Caco-2 (cell line): Measurements from ENCODE around the gene STRN. TPM values are rescaled to one million over a fixed set of nuclear protein-coding genes. Genes with fewer than 3 reads are reported as not detected.

Experiments
- BruUV-seq: library from RNA; stranded (reverse); fragments of 400-500 nt; replicated peaks from 2 replicates; lab custom pipeline; 2021; lab: Mats Ljungman, UMichigan
- CTCF ChIA-PET: fragments of 300-600 bp; sonication (Branson Sonifier 250); formaldehyde crosslinking; loops from one replicate; lab custom pipeline; 2022; ENCODE audit warnings: antibody characterized with exemption; lab: Charles Lee
- POLR2A ChIA-PET: fragments of 300-600 bp; sonication (Branson Sonifier 250); formaldehyde crosslinking; loops from one replicate; lab custom pipeline; 2022; ENCODE audit warnings: antibody characterized with exemption; lab: Charles Lee
- DNase-seq, 2 experiments: peaks; one replicate each; pipeline versions ENCODE4 v3.0.0 to v3.0.0-alpha.2; 2020 to 2022
- H3K27me3 ChIP-seq: replicated peaks from 2 replicates; pipeline ENCODE4 v1.6.0; 2011; ENCODE audit warnings: low read length; ENCODE audit not compliant: control insufficient read depth, insufficient read depth
- H3K36me3 ChIP-seq: 2 replicates; pipeline ENCODE4 v1.5.1; 2011; ENCODE audit warnings: low read length; ENCODE audit not compliant: control insufficient read depth, insufficient read depth
- H3K4me1 ChIP-seq: fragments of 250-450 bp; sonication (Bioruptor Pico); 2 replicates; pipeline ENCODE4 v1.5.1; 2020; ENCODE audit warnings: mild to moderate bottlenecking
- H3K4me3 ChIP-seq: 2 replicates; pipeline ENCODE4 v1.5.1; 2011; ENCODE audit warnings: low read depth, mild to moderate bottlenecking, control low read depth, low read length
- H3K9me3 ChIP-seq: fragments of 250-450 bp; sonication (Bioruptor Pico); 2 replicates; pipeline ENCODE4 v1.5.1; 2020; ENCODE audit warnings: mild to moderate bottlenecking, moderate library complexity
- H3K27ac Mint-ChIP-seq: one replicate; pipeline ENCODE4 v1.8.0; 2022; ENCODE audit warnings: mixed read lengths; ENCODE audit not compliant: unreplicated experiment
- H3K27me3 Mint-ChIP-seq: one replicate; pipeline ENCODE4 v1.8.0; 2022; ENCODE audit warnings: mixed read lengths; ENCODE audit not compliant: insufficient read depth, unreplicated experiment
- H3K36me3 Mint-ChIP-seq: one replicate; pipeline ENCODE4 v1.8.0; 2022; ENCODE audit warnings: mild to moderate bottlenecking, mixed read lengths; ENCODE audit not compliant: insufficient read depth, unreplicated experiment
- H3K4me1 Mint-ChIP-seq: one replicate; pipeline ENCODE4 v1.8.0; 2022; ENCODE audit warnings: low read depth, mixed read lengths; ENCODE audit not compliant: unreplicated experiment
- H3K4me3 Mint-ChIP-seq: one replicate; pipeline ENCODE4 v1.8.0; 2022; ENCODE audit warnings: mild to moderate bottlenecking, moderate library complexity, mixed read lengths; ENCODE audit not compliant: unreplicated experiment
- H3K9me3 Mint-ChIP-seq: one replicate; pipeline ENCODE4 v1.8.0; 2022; ENCODE audit warnings: mixed read lengths; ENCODE audit not compliant: unreplicated experiment
- CTCF ChIP-seq, 2 experiments: fragments of 200-600 bp in 1 of 2; IDR thresholded peaks; 1 replicate in 1 of 2; 2 replicates in 1 of 2; pipeline versions ENCODE4 v1.5.1 to v1.8.0; 2011 to 2022; ENCODE audit warnings: antibody characterized with exemption in 1 of 2, control low read depth in 1 of 2, inconsistent platforms in 1 of 2, low read depth in 1 of 2, low read length in 1 of 2, mild to moderate bottlenecking in 1 of 2, moderate library complexity in 1 of 2; ENCODE audit not compliant: insufficient read depth in 1 of 2, severe bottlenecking in 1 of 2, unreplicated experiment in 1 of 2
- intact Hi-C: fragments of 100-400 bp; cut with micrococcal nuclease; formaldehyde crosslinking; loops from one replicate; pipeline ENCODE4 v1.10.0; 2022; ENCODE audit not compliant: unreplicated experiment
- total RNA-seq: library from RNA; stranded (reverse); gene quantifications from 2 replicates; pipeline ENCODE4 v1.2.3, GENCODE V29; 2022

Gene STRN
- total RNA-seq, 1 experiment from 2014 or later, result 36.8 TPM

DNA sequence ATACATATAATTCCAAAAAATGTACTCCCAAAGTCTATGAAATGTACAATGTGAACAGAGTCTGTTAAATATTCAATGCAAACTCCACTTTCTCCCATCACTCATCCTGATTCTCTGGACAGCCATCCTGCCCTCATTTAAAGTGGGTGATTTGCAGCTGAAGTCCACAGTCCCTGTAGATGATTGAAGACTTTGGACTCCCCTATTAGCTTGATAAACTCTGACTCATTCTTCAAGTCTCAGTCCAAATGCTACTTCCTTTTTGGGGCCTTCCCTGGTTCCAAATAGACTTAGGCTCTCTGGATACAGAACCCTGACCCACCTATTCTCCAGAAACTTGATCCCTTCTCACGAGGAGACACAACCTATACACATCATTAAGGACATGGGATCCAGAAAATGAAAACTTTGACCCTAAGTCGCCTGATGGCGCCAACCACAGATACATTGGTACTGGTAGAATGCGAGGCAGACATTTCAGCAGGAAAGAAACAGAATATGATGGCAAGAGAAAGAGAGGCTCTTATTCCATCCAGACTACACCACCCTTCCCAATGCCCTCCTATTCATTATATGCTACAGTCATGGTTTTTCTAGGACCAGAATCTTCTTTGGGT is 147.1 kb downstream of the STRN start:
- Mint-ChIP-seq H3K27me3 (no peaks in the 10 kb centered on the region), H3K4me3 (no peak overlapping the region), H3K4me1 (no peaks in the 10 kb centered on the region), H3K36me3 (no peaks in the 10 kb centered on the region), H3K27ac (no peak overlapping the region), H3K9me3 (no peaks in the 10 kb centered on the region)
- BruUV-seq, result no TSS peak
- H3K4me3 ChIP-seq, result no peak overlapping the region
- POLR2A ChIA-PET, result interaction anchor here (0.5 kb wide), 1 partner anchor 15 kb away, joined by 4 read pairs; no protein-coding TSS in a partner anchor
- no peak for DNase-seq
- intact Hi-C loops, result no loop called here
- H3K36me3 ChIP-seq, result no peaks in the 10 kb centered on the region
- H3K9me3 ChIP-seq, result no peaks in the 10 kb centered on the region
- CTCF ChIA-PET, result no interaction called here
- no peaks in the 10 kb centered on the region for H3K27me3 ChIP-seq
- 0 out of 2 replicates have a peak, but pooled peaks cover 3% of the 10 kb centered on the region for H3K4me1 ChIP-seq
- no peak for TF ChIP-seq CTCF (IDR thresholded peaks at IDR 0.05; ENCODE audit: insufficient read depth in 1 of 2, low read depth in 1 of 2, low read length in 1 of 2, severe bottlenecking in 1 of 2, unreplicated experiment in 1 of 2)

GRCh38 chr2:36818542-36818941 is 147.8 kb downstream of the STRN start:
- intact Hi-C loops, result no loop called here
- Histone ChIP-seq H3K9me3 (no peaks in the 10 kb centered on the region), H3K4me3 (no peak overlapping the region), H3K27me3 (no peaks in the 10 kb centered on the region), H3K4me1 (0 out of 2 replicates have a peak, but pooled peaks cover 3% of the 10 kb centered on the region), H3K36me3 (no peaks in the 10 kb centered on the region)
- no peak for DNase-seq
- ChIA-PET CTCF (interaction anchor here (0.6 kb wide), 1 partner anchor 28 kb away, joined by 3 read pairs; no protein-coding TSS in a partner anchor), POLR2A (no interaction called here)
- no peak for TF ChIP-seq CTCF (IDR thresholded peaks at IDR 0.05; ENCODE audit: insufficient read depth in 1 of 2, low read depth in 1 of 2, low read length in 1 of 2, severe bottlenecking in 1 of 2, unreplicated experiment in 1 of 2)
- BruUV-seq, result no TSS peak
- H3K4me1 Mint-ChIP-seq, result no peaks in the 10 kb centered on the region
- H3K27ac Mint-ChIP-seq, result no peak overlapping the region
- no peaks in the 10 kb centered on the region for H3K27me3 Mint-ChIP-seq
- no peaks in the 10 kb centered on the region for H3K36me3 Mint-ChIP-seq
- H3K9me3 Mint-ChIP-seq, result no peaks in the 10 kb centered on the region
- H3K4me3 Mint-ChIP-seq, result no peak overlapping the region

DNA sequence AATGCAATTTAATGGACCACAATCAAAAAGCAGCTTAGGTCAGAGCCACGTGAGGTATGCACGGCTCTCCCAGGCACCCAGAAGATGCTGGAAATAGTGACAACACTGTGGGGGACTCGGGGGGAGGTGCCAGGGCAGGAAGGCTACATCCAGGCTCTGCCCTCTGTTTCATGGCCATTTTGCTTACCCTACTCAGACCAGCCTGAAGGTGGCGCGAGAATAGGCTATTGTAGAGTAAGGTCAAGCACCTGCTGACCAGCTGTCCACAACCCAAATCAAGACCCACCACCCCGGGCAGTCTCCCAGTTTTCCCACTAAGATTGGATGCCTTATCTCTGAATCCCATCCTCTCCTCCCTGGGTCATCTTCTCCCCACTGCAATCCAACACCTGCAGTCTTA is 154.1 kb downstream of the STRN start:
- BruUV-seq, result no TSS peak
- Mint-ChIP-seq H3K27ac (no peak overlapping the region), H3K36me3 (no peaks in the 10 kb centered on the region), H3K27me3 (no peaks in the 10 kb centered on the region), H3K4me3 (no peak overlapping the region), H3K4me1 (no peaks in the 10 kb centered on the region), H3K9me3 (no peaks in the 10 kb centered on the region)
- DNase-seq, result peak in 1 of 2 experiments; percentile 43
- Histone ChIP-seq H3K4me3 (no peak overlapping the region), H3K4me1 (no peaks in the 10 kb centered on the region), H3K36me3 (no peaks in the 10 kb centered on the region), H3K27me3 (no peaks in the 10 kb centered on the region), H3K9me3 (no peaks in the 10 kb centered on the region)
- ChIA-PET CTCF (no interaction called here), POLR2A (no interaction called here)
- peak; percentile 19 to 21 for TF ChIP-seq CTCF (IDR thresholded peaks at IDR 0.05; ENCODE audit: insufficient read depth in 1 of 2, low read depth in 1 of 2, low read length in 1 of 2, severe bottlenecking in 1 of 2, unreplicated experiment in 1 of 2)
- intact Hi-C loops, result loop anchor here (1.0 kb wide), 1 partner anchor 193 kb away; no protein-coding TSS in a partner anchor
